Smooth muscle cell of the umbilical artery (primary cell): Measurements from ENCODE around the gene DMWD. TPM values are rescaled to one million over a fixed set of nuclear protein-coding genes. Genes with fewer than 3 reads are reported as not detected.

Experiments used
- total RNA-seq: library from RNA; depleted of rRNA; stranded (reverse); fragments of >200 nt; gene quantifications from 2 replicates; pipeline ENCODE4 v1.2.3, GENCODE V29; 2014

DMWD gene, protein sequence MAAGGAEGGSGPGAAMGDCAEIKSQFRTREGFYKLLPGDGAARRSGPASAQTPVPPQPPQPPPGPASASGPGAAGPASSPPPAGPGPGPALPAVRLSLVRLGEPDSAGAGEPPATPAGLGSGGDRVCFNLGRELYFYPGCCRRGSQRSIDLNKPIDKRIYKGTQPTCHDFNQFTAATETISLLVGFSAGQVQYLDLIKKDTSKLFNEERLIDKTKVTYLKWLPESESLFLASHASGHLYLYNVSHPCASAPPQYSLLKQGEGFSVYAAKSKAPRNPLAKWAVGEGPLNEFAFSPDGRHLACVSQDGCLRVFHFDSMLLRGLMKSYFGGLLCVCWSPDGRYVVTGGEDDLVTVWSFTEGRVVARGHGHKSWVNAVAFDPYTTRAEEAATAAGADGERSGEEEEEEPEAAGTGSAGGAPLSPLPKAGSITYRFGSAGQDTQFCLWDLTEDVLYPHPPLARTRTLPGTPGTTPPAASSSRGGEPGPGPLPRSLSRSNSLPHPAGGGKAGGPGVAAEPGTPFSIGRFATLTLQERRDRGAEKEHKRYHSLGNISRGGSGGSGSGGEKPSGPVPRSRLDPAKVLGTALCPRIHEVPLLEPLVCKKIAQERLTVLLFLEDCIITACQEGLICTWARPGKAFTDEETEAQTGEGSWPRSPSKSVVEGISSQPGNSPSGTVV
- total RNA-seq, result 34.4 and 50.2 TPM in 2 replicates

GRCh38 chr19:45792470-45793177 is at the start of gene DMWD:
Gene DMWD (minus strand): TSS chr19:45792845. CDS start chr19:45792756, 89 bp downstream.

DNA sequence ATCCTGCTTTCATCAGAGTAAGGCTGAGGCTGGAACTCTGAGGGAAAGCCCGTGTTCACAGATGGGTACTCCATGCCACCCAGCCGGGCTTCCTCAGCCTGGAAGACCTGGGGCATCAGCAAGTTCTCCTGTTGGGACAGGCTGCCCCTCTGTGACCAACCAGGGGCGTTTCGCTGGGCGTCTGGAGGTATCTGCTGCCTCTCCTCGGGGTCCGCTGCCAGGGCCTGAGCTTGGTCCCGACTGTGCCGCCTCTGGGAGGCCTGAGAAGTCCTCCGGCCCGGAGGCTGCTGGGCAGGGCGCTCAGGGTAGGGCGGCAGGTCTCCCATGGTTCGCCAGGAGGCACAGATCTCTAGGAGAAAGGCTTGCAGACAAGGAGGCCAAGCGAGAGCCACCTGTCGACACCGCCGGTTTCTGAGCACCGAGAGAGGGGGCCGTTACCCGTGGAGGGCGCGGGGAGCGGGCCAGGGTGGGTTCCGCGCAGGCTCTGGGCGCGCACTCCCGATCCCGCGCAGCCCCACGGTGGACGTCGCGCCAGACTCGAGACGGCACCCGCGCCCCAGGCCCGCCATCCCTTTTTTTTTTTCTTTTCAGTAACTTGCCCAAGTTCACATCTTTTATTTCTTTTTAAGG is 22.3 kb upstream of the DMWD start, which contains the start of gene RSPH6A:
RSPH6A (minus strand) TSS at position 458 of the 630 bp plus-strand sequence; CDS start at position 326, 132 bp downstream.

DNA sequence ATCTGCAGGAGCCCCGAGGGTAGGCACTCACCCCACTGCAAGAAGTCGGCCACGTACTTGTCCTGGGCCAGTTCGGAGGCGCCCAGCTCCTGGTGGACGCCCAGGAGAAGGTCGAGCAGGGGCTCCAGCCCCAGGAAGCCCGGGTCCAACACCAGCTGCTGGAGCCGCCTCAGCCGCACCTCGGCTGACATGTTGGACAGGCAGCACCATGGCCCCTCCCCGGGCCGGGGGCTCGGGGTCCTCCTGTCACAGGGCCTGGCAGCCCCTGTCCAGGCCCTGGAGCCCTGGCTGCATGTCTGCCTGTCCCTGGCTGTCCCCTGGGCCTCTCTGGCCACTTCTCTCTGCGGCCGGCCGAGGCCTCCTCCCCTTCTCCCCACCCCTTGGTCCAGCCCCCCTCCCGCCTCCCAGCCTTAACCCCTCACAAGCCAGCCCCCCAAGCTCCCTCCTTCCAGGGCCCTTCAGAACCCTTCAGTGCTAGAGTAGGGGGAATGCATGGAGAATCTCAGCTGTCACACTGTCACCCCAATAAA is 10.4 kb downstream of the DMWD start, which contains the start of gene DMPK:
DMPK (minus strand) TSS at position 329 of the 530 bp plus-strand sequence; CDS start at position 191, 138 bp downstream.

GRCh38 chr19:45768984-45769782 is 23.5 kb downstream of the DMWD start, which contains the start of gene SIX5:
Gene SIX5 (minus strand): TSS chr19:45769252. CDS start chr19:45768844, 408 bp downstream.

GRCh38 chr19:45733160-45733810 is 59.4 kb downstream of the DMWD start, which contains the start of gene MEIOSIN:
Gene MEIOSIN (plus strand): TSS chr19:45733439. CDS start chr19:45735377, 1,938 bp downstream.

Other genes starting within 250 kb of the DMWD start
- gene OPA3, start 208.0 kb downstream of the DMWD start, total RNA-seq, result 5.0 and 12.3 TPM in 2 replicates
- gene GPR4, start 190.6 kb downstream of the DMWD start, total RNA-seq, result not detected in 2 replicates
- 50.2 and 59.6 TPM in 2 replicates for gene EML2, start 153.4 kb downstream of the DMWD start, total RNA-seq
- gene GIPR, start 124.6 kb downstream of the DMWD start, total RNA-seq, result under 0.01 TPM in 1 of 2 replicates, not detected in the other
- gene SNRPD2, start 100.9 kb downstream of the DMWD start, total RNA-seq, result 144 and 339 TPM in 2 replicates
- 27.3 and 28.2 TPM in 2 replicates for gene QPCTL, start 100.2 kb downstream of the DMWD start, total RNA-seq
- gene FBXO46, start 61.9 kb downstream of the DMWD start, total RNA-seq, result 2.7 and 6.2 TPM in 2 replicates
- gene MEIOSIN, start 59.4 kb downstream of the DMWD start, total RNA-seq, result not detected in 2 replicates
- 7.6 and 10.1 TPM in 2 replicates for gene SIX5, start 23.6 kb downstream of the DMWD start, total RNA-seq
- gene DMPK, start 10.4 kb downstream of the DMWD start, total RNA-seq, result 33.0 and 35.0 TPM in 2 replicates
- 0.14 and 0.30 TPM in 2 replicates for gene RSPH6A, start 22.5 kb upstream of the DMWD start, total RNA-seq
- 30.9 and 56.4 TPM in 2 replicates for gene SYMPK, start 70.3 kb upstream of the DMWD start, total RNA-seq
- not detected in 2 replicates for gene FOXA3, start 71.5 kb upstream of the DMWD start, total RNA-seq
- 24.1 and 27.7 TPM in 2 replicates for gene IRF2BP1, start 93.3 kb upstream of the DMWD start, total RNA-seq
- 3.7 and 4.2 TPM in 2 replicates for gene MYPOP, start 109.8 kb upstream of the DMWD start, total RNA-seq
- not detected in 2 replicates for gene NANOS2, start 121.9 kb upstream of the DMWD start, total RNA-seq
- 0.23 TPM in 1 of 2 replicates, not detected in the other for gene NOVA2, start 181.0 kb upstream of the DMWD start, total RNA-seq
- 5.3 and 5.9 TPM in 2 replicates for gene CCDC61, start 202.6 kb upstream of the DMWD start, total RNA-seq
- gene PGLYRP1, start 230.2 kb upstream of the DMWD start, total RNA-seq, result not detected in 2 replicates
- 0.09 TPM in 1 of 2 replicates, not detected in the other for gene IGFL4, start 248.2 kb upstream of the DMWD start, total RNA-seq